Inflammatory macrophage treated with lipopolysaccharide for 1 hour (primary cell): ENCODE data around the gene RAB14.
"Not testable (repeated sequence)": the region's sequence is repeated elsewhere in the genome, so short reads cannot be mapped to it uniquely, and the experiment has no call there.

ENCODE experiments used
- DNase-seq, 2 donors: peaks; one replicate each; pipeline ENCODE4 v3.0.0-alpha.2; 2020 to 2022

Gene RAB14

GRCh38 chr9:121150188-121150587 is 51.5 kb downstream of the RAB14 start:
- DNase-seq, result no peak

- DNase-seq, result no peak
Observed at GRCh38 chr9:121144482-121144881, 57.2 kb downstream of the RAB14 start.

GRCh38 chr9:121143771-121144170 is 57.9 kb downstream of the RAB14 start:
- no peak for DNase-seq

GRCh38 chr9:121141706-121142105 is 60.0 kb downstream of the RAB14 start:
- no peak for DNase-seq

- DNase-seq, result no peak
Observed at GRCh38 chr9:121141306-121141705, 60.4 kb downstream of the RAB14 start.

GRCh38 chr9:121140162-121140561 is 61.5 kb downstream of the RAB14 start:
- DNase-seq, result no peak

GRCh38 chr9:121138973-121139372 is 62.7 kb downstream of the RAB14 start:
- no peak for DNase-seq

- no peak for DNase-seq
Observed at GRCh38 chr9:121138561-121138960, 63.1 kb downstream of the RAB14 start.

GRCh38 chr9:121135642-121136041 is 66.0 kb downstream of the RAB14 start:
- DNase-seq, result no peak

- DNase-seq, result no peak
Observed at GRCh38 chr9:121133104-121133816, 68.4 kb downstream of the RAB14 start.

GRCh38 chr9:121129384-121129783 is 72.3 kb downstream of the RAB14 start:
- DNase-seq, result not testable (repeated sequence)
